ENCODE results near the gene TULP3. TPM values are rescaled to one million over a fixed set of nuclear protein-coding genes. Genes with fewer than 3 reads are reported as not detected.

The TULP3 gene
- total RNA-seq, 3 donors from 2014 or later: 18.6 to 22.6 (median 20.8) TPM

DNA sequence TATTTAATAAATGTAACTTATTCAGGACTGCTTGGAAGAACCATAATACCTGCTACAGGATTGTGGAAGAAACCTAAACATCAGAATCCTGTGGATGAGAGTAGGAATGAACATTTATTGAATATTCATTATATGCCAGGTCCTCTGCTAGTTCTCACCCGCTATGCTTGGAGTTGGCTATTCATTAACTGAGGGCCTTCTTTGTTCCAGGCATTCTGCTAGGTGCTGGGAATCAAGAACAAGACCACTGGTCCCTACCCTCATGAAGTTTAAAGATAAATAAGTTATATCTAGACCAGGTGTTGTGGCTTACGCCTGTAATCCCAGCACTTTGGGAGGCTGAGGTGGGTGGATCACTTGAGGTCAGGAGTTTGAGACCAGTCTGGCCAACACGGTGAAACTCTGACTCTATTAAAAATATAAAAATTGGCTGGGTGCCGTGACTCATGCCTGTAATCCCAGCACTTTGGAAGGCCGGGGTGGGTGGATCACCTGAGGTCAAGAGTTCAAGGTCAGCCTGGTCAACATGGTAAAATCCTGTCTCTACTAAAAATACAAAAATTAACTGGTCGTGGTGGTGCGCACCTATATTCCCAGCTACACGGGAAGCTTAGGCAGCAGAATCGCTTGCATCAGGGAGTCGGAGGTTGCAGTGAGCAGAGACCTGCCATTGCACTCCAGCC is 3.8 kb upstream of the TULP3 start:
- Histone ChIP-seq H3K9me3 (no peaks in the 10 kb centered on the region), H3K27ac (no peak overlapping the region), H3K4me3 (no peak overlapping the region), H3K4me1 (no peaks in the 10 kb centered on the region), H3K27me3 (no peaks in the 10 kb centered on the region), H3K36me3 (no peaks in the 10 kb centered on the region)
- intact Hi-C loops (cut with DNase I; ENCODE audit: low total_unique reads): no loop called here
- TF ChIP-seq POLR2AphosphoS5 (IDR thresholded peaks at IDR 0.05): no peak
- TF ChIP-seq, protein P1, sequence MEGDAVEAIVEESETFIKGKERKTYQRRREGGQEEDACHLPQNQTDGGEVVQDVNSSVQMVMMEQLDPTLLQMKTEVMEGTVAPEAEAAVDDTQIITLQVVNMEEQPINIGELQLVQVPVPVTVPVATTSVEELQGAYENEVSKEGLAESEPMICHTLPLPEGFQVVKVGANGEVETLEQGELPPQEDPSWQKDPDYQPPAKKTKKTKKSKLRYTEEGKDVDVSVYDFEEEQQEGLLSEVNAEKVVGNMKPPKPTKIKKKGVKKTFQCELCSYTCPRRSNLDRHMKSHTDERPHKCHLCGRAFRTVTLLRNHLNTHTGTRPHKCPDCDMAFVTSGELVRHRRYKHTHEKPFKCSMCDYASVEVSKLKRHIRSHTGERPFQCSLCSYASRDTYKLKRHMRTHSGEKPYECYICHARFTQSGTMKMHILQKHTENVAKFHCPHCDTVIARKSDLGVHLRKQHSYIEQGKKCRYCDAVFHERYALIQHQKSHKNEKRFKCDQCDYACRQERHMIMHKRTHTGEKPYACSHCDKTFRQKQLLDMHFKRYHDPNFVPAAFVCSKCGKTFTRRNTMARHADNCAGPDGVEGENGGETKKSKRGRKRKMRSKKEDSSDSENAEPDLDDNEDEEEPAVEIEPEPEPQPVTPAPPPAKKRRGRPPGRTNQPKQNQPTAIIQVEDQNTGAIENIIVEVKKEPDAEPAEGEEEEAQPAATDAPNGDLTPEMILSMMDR (IDR thresholded peaks at IDR 0.05): no peak
- no peak for TF ChIP-seq POLR2A (IDR thresholded peaks at IDR 0.05)
- no peak for DNase-seq (ENCODE audit: low spot score in 2 of 2)

DNA sequence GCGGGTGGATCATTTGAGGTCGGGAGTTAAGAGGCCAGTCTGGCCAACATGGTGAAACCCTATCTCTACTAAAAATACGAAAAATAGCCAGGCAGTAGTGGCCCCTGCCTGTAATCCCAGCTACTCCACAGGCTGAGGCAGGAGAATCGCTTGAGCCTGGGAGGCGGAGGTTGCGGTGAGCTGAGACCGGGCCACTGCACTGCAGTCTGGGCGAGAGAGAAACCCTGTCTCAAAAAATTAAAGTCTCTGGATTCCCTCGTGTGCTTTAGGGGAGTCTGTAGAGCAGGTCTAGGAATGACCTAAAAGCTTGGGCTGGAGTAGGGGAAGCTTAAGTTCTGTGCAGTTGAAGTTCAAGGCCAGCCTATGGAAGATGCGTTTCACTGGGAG is 697 bp upstream of the TULP3 start:
- TF ChIP-seq POLR2AphosphoS5 (IDR thresholded peaks at IDR 0.05) (no peak), POLR2A (IDR thresholded peaks at IDR 0.05) (no peak)
- TF ChIP-seq, protein P1 (IDR thresholded peaks at IDR 0.05): no peak
- peak overlapping the region; percentile 97 to 98 for H3K27ac ChIP-seq
- H3K4me3 ChIP-seq: peak overlapping the region; percentile 93 to 95 (median 95)
- no peaks in the 10 kb centered on the region for H3K27me3 ChIP-seq
- H3K9me3 ChIP-seq: no peaks in the 10 kb centered on the region
- no peaks in the 10 kb centered on the region for H3K36me3 ChIP-seq
- no peaks in the 10 kb centered on the region for H3K4me1 ChIP-seq
- no peak for DNase-seq (ENCODE audit: low spot score in 2 of 2)
- intact Hi-C loops (cut with DNase I; ENCODE audit: low total_unique reads): no loop called here

DNA sequence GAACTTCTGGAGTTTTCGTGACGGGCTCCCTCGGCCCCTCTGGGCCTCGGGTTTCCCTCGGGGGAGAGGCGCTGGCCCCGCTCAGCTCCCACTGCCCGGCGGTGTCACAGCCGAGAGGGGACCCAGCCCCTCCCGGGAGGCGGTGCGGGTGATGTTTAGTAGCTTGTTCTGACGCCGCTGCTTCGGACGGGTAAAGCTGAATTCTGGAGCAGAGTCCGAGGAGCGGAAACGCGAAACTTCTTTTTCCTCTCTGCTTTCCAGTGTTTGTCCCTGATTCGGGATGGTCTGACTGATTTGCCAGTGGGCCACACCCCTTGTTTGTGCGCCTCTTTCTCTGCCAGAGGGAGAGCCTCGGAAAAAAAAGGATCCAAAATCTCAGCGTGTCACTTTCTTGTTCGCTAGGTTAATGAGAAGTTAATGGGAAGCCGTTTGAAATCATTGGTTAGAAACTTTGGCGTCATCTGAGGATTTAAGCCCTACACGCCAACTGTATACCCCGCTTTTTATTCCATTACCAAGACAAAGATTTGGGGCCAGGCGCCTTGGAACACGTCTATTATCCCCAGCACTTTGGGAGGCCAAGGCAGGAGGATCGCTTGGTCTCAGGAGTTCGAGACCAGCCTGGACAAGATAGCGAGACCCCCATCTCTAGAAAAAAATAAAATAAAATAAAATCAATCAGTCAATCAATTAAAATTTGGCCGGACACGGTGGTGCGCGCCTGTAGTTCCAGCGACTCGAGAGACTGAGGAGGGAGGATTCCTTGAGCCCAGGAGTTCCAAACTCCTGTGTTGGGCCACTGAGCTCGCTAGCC is 756 bp downstream of the TULP3 start:
- TF ChIP-seq, protein P1 (IDR thresholded peaks at IDR 0.05): no peak
- TF ChIP-seq POLR2A (IDR thresholded peaks at IDR 0.05) (no peak), POLR2AphosphoS5 (IDR thresholded peaks at IDR 0.05) (no peak)
- H3K9me3 ChIP-seq: no peaks in the 10 kb centered on the region
- H3K27ac ChIP-seq: peak overlapping the region; percentile 97 to 98
- intact Hi-C loops (cut with DNase I; ENCODE audit: low total_unique reads): no loop called here
- DNase-seq (ENCODE audit: low spot score in 2 of 2): peak; percentile 49 to 54
- peak overlapping the region; percentile 93 to 95 (median 95) for H3K4me3 ChIP-seq
- H3K36me3 ChIP-seq: no peaks in the 10 kb centered on the region
- H3K27me3 ChIP-seq: no peaks in the 10 kb centered on the region
- H3K4me1 ChIP-seq: no peaks in the 10 kb centered on the region

DNA sequence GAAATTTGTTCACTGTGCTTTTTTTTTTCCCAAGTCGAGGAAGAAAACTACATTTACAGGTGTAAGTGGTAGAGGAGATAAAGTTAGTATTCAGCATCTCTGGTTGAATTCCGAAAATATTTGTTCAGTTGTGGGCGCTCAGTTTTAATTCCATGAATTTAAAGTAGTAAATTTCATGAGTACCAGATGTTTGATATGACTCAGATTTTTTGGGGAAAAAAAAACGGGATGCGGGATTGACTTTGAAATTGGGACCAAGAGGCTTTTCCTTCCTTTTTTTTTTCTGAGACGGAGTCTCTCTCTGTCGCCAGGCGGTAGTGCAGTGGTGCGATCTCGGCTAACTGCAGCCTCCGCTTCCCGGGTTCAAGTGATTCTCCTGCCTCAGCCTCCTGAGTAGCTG is 1.6 kb downstream of the TULP3 start:
- no peaks in the 10 kb centered on the region for H3K36me3 ChIP-seq
- TF ChIP-seq, protein P1 (IDR thresholded peaks at IDR 0.05): no peak
- TF ChIP-seq POLR2AphosphoS5 (IDR thresholded peaks at IDR 0.05) (no peak), POLR2A (IDR thresholded peaks at IDR 0.05) (no peak)
- DNase-seq (ENCODE audit: low spot score in 2 of 2): no peak
- H3K9me3 ChIP-seq: no peaks in the 10 kb centered on the region
- intact Hi-C loops (cut with DNase I; ENCODE audit: low total_unique reads): no loop called here
- H3K27ac ChIP-seq: peak overlapping the region; percentile 52
- H3K4me3 ChIP-seq: peak overlapping the region; percentile 93 to 95 (median 95)
- H3K4me1 ChIP-seq: no peaks in the 10 kb centered on the region
- no peaks in the 10 kb centered on the region for H3K27me3 ChIP-seq

DNA sequence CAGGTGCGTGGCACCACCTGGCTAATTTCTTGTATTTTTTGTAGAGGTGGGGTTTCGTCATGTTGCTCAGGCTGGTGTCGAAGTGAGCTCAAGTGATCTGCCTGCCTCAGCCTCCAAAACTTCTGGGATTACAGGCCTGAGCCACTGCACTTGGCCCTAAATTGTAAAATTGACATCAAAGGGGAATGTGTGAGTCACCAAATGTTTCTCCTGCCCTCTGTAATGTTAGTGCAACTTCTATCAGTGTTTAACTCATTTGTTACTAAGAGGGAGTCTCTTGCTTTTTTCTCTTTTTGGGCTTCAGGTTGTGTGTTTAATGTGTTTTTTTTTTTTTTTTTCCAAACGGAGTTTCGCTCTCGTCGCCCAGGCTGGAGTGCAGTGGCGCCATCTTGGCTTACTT is 2.3 kb downstream of the TULP3 start:
- Histone ChIP-seq H3K4me3 (peak overlapping the region in 2 of 3 donors; percentile 9 to 93), H3K4me1 (no peaks in the 10 kb centered on the region), H3K9me3 (no peaks in the 10 kb centered on the region), H3K36me3 (no peaks in the 10 kb centered on the region), H3K27me3 (no peaks in the 10 kb centered on the region), H3K27ac (peak overlapping the region; percentile 52)
- TF ChIP-seq POLR2A (IDR thresholded peaks at IDR 0.05) (no peak), POLR2AphosphoS5 (IDR thresholded peaks at IDR 0.05) (peak in 1 of 3 donors; percentile 46)
- TF ChIP-seq, protein P1 (IDR thresholded peaks at IDR 0.05): no peak
- DNase-seq (ENCODE audit: low spot score in 2 of 2): no peak
- intact Hi-C loops (cut with DNase I; ENCODE audit: low total_unique reads): no loop called here
